HEK293 (cell line): ENCODE results near the gene FRY.

Source experiments
- CTCF ChIA-PET: fragments of 350-600 bp; formaldehyde crosslinking; extraction: SDS; loops from one replicate; lab custom pipeline; 2021; ENCODE audit warnings: antibody characterized with exemption; lab: Yijun Ruan, JAX
- POLR2A ChIA-PET: fragments of 300-600 bp; formaldehyde crosslinking; extraction: SDS; loops from one replicate; lab custom pipeline; 2020; ENCODE audit warnings: antibody characterized with exemption, inconsistent platforms; lab: Yijun Ruan, JAX
- H3K27ac ChIP-seq: fragments of 200-500 bp; sonication (Bioruptor generic); 2 replicates; pipeline ENCODE4 v1.5.1; 2014; ENCODE audit warnings: low read depth, low read length, control low read depth, inconsistent platforms; ENCODE audit errors: extremely low read depth
- H3K36me3 ChIP-seq, 2 experiments: fragments of 200-500 bp in 1 of 2; sonication (Bioruptor generic) in 1 of 2; 1 replicate in 1 of 2; 2 replicates in 1 of 2; pipeline ENCODE4 v1.5.1; 2014 to 2017; ENCODE audit warnings: inconsistent platforms in 2 of 2, low read length in 2 of 2; ENCODE audit not compliant: control insufficient read depth in 2 of 2, insufficient read depth in 1 of 2
- H3K4me1 ChIP-seq: fragments of 200-500 bp; sonication (Bioruptor generic); 2 replicates; pipeline ENCODE4 v1.5.1; 2014; ENCODE audit warnings: mild to moderate bottlenecking, low read length, inconsistent platforms; ENCODE audit not compliant: control insufficient read depth, insufficient read depth
- H3K4me3 ChIP-seq: 2 replicates; pipeline ENCODE4 v1.5.1; 2011; ENCODE audit warnings: low read depth, mild to moderate bottlenecking, control low read depth, low read length, moderate library complexity
- H3K9me3 ChIP-seq: fragments of 200-500 bp; sonication (Bioruptor generic); 2 replicates; pipeline ENCODE4 v1.5.1; 2014; ENCODE audit warnings: low read depth, low read length, inconsistent platforms; ENCODE audit not compliant: control insufficient read depth, insufficient read depth
- HOXD13 ChIP-seq: sonication (generic); formaldehyde crosslinking; IDR thresholded peaks from 2 replicates; pipeline ENCODE4 v1.8.0; 2022; ENCODE audit warnings: missing genetic modification reagents, borderline replicate concordance
- KLF7 ChIP-seq: fragments of 450-650 bp; formaldehyde crosslinking; IDR thresholded peaks from 2 replicates; pipeline ENCODE4 v1.5.1; 2016; ENCODE audit warnings: missing biosample characterization, missing genetic modification characterization, borderline replicate concordance
- PRDM1 ChIP-seq: fragments of 450-650 bp; formaldehyde crosslinking; IDR thresholded peaks from 2 replicates; pipeline ENCODE4; 2016; ENCODE audit warnings: missing biosample characterization, missing genetic modification characterization
- SP3 ChIP-seq: fragments of 450-650 bp; formaldehyde crosslinking; IDR thresholded peaks from 2 replicates; pipeline ENCODE4 v1.5.1; 2016; ENCODE audit warnings: missing biosample characterization, missing genetic modification characterization
- ZBTB1 ChIP-seq: fragments of 450-650 bp; formaldehyde crosslinking; IDR thresholded peaks from 2 replicates; pipeline ENCODE4 v1.5.1; 2016; ENCODE audit warnings: missing biosample characterization, missing genetic modification characterization
- ZFP69B ChIP-seq: fragments of 450-650 bp; formaldehyde crosslinking; IDR thresholded peaks from 2 replicates; pipeline ENCODE4 v1.5.1; 2016; ENCODE audit warnings: missing biosample characterization, missing genetic modification characterization
- ZNF174 ChIP-seq: fragments of 450-650 bp; formaldehyde crosslinking; IDR thresholded peaks from 2 replicates; pipeline ENCODE4 v1.5.0; 2017; ENCODE audit warnings: missing biosample characterization, mild to moderate bottlenecking, missing genetic modification characterization
- ZNF184 ChIP-seq: fragments of 450-650 bp; IDR thresholded peaks from 2 replicates; pipeline ENCODE4 v1.5.1; 2018; ENCODE audit warnings: missing biosample characterization, mild to moderate bottlenecking, missing genetic modification characterization
- ZNF2 ChIP-seq: fragments of 450-650 bp; formaldehyde crosslinking; IDR thresholded peaks from 2 replicates; pipeline ENCODE4 v1.5.1; 2016; ENCODE audit warnings: missing biosample characterization, missing genetic modification characterization
- ZNF292 ChIP-seq: fragments of 450-650 bp; formaldehyde crosslinking; IDR thresholded peaks from 2 replicates; pipeline ENCODE4 v1.5.1; 2016; ENCODE audit warnings: low read depth, missing biosample characterization, missing genetic modification characterization, borderline replicate concordance
- ZNF335 ChIP-seq: fragments of 450-650 bp; formaldehyde crosslinking; conservative IDR thresholded peaks from 2 replicates; pipeline ENCODE4 v1.5.1; 2016; ENCODE audit warnings: missing biosample characterization, missing genetic modification characterization
- ZNF354C ChIP-seq: fragments of 450-650 bp; formaldehyde crosslinking; IDR thresholded peaks from 2 replicates; pipeline ENCODE4 v1.5.1; 2016; ENCODE audit warnings: missing biosample characterization, missing genetic modification characterization, low read depth, borderline replicate concordance
- ZNF391 ChIP-seq: fragments of 450-650 bp; formaldehyde crosslinking; IDR thresholded peaks from 2 replicates; pipeline ENCODE4 v1.5.1; 2016; ENCODE audit warnings: low read depth, missing biosample characterization, missing genetic modification characterization, borderline replicate concordance
- ZNF433 ChIP-seq: fragments of 450-650 bp; formaldehyde crosslinking; IDR thresholded peaks from 2 replicates; pipeline ENCODE4 v1.5.1; 2016; ENCODE audit warnings: missing biosample characterization, missing genetic modification characterization, low read depth
- ZNF658 ChIP-seq: fragments of 450-650 bp; formaldehyde crosslinking; IDR thresholded peaks from 2 replicates; pipeline ENCODE4; 2016; ENCODE audit warnings: missing biosample characterization, missing genetic modification characterization
- ZNF670 ChIP-seq: fragments of 450-650 bp; formaldehyde crosslinking; IDR thresholded peaks from 2 replicates; pipeline ENCODE4 v1.5.1; 2016; ENCODE audit warnings: missing biosample characterization, missing genetic modification characterization, low read depth
- ZNF677 ChIP-seq: fragments of 450-650 bp; IDR thresholded peaks from 2 replicates; pipeline ENCODE4 v1.5.0; 2018; ENCODE audit warnings: missing biosample characterization, mild to moderate bottlenecking, missing genetic modification characterization, moderate library complexity
- ZNF785 ChIP-seq: fragments of 450-650 bp; formaldehyde crosslinking; IDR thresholded peaks from 2 replicates; pipeline ENCODE4 v1.5.1; 2016; ENCODE audit warnings: missing biosample characterization, missing genetic modification characterization
- ZSCAN23 ChIP-seq: fragments of 450-650 bp; formaldehyde crosslinking; IDR thresholded peaks from 2 replicates; pipeline ENCODE4 v1.5.1; 2016; ENCODE audit warnings: missing biosample characterization, missing genetic modification characterization
- TF ChIP-seq, protein P1 (sequence below): fragments of 450-650 bp; formaldehyde crosslinking; conservative IDR thresholded peaks from 2 replicates; pipeline ENCODE4 v1.5.1; 2016; ENCODE audit warnings: low read depth, missing biosample characterization, missing genetic modification characterization
- TF ChIP-seq, protein P2 (sequence below): IDR thresholded peaks from 2 replicates; pipeline ENCODE4 v1.6.1; 2011; ENCODE audit warnings: mild to moderate bottlenecking, low read depth, low read length, borderline replicate concordance

Gene FRY

DNA sequence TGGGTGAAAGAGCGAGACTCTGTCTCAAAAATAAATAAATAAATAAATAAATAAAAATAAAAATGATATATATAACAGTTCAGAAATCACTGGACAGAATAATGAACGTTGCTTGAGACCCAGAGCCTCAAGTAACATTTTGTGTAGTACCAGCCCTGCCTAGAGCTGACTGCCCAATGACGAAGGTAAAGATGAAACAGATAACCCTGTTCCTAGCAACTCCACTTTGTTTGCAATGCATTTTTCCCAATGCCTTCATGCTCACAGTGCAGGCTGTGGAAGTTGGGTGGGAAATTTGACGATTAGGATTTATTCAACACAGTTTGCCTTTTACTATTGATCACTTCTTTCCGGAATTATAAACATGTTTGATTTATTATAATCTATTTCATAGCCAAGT is 22.2 kb upstream of the FRY start:
- no peaks in the 10 kb centered on the region for H3K4me1 ChIP-seq
- no peaks in the 10 kb centered on the region for H3K36me3 ChIP-seq
- no peaks in the 10 kb centered on the region for H3K9me3 ChIP-seq
- no peak for TF ChIP-seq ZFP69B (tag by site-specific recombination)
- no peak for TF ChIP-seq ZNF2 (tag by site-specific recombination)
- no peak for TF ChIP-seq ZNF670 (tag by site-specific recombination)
- TF ChIP-seq SP3 (tag by site-specific recombination): no peak
- TF ChIP-seq ZNF658 (tag by site-specific recombination): no peak
- TF ChIP-seq ZNF184: no peak
- no peak for TF ChIP-seq ZNF292 (tag by site-specific recombination)
- no peak for TF ChIP-seq ZNF354C (tag by site-specific recombination)
- TF ChIP-seq ZNF174 (tag by site-specific recombination): no peak
- TF ChIP-seq, protein P1, sequence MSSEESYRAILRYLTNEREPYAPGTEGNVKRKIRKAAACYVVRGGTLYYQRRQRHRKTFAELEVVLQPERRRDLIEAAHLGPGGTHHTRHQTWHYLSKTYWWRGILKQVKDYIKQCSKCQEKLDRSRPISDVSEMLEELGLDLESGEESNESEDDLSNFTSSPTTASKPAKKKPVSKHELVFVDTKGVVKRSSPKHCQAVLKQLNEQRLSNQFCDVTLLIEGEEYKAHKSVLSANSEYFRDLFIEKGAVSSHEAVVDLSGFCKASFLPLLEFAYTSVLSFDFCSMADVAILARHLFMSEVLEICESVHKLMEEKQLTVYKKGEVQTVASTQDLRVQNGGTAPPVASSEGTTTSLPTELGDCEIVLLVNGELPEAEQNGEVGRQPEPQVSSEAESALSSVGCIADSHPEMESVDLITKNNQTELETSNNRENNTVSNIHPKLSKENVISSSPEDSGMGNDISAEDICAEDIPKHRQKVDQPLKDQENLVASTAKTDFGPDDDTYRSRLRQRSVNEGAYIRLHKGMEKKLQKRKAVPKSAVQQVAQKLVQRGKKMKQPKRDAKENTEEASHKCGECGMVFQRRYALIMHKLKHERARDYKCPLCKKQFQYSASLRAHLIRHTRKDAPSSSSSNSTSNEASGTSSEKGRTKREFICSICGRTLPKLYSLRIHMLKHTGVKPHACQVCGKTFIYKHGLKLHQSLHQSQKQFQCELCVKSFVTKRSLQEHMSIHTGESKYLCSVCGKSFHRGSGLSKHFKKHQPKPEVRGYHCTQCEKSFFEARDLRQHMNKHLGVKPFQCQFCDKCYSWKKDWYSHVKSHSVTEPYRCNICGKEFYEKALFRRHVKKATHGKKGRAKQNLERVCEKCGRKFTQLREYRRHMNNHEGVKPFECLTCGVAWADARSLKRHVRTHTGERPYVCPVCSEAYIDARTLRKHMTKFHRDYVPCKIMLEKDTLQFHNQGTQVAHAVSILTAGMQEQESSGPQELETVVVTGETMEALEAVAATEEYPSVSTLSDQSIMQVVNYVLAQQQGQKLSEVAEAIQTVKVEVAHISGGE (tag by site-specific recombination): no peak
- TF ChIP-seq HOXD13 (CRISPR knock-in tag): no peak
- TF ChIP-seq, all 188 proteins: peak for 0
- CTCF ChIA-PET: interaction anchor here (0.6 to 0.7 kb wide), 2 partner anchors 72 to 100 kb away, joined by 3 read pairs; no protein-coding TSS in a partner anchor
- no peak overlapping the region for H3K4me3 ChIP-seq
- no peak overlapping the region for H3K27ac ChIP-seq
- POLR2A ChIA-PET: no interaction called here

DNA sequence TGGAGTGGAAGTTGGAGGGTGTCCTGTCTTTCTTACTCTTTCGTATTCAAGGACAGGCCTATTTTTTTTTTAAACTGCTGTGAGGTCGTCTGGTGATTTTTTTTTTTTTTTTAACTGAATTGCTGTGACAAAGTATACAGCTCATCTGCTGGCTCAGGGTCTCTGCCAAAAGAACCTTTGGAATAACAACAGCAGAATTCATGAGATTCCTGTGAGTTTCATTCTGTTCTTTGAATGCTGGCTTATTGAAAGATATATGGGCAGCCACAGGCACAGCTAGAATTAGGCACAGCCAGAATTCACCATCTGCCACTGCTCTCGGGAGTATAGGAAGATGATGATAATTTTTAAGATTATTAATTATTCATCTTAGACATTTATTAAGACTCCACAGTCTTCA is 21.4 kb upstream of the FRY start:
- ChIA-PET POLR2A (no interaction called here), CTCF (interaction anchor here (0.6 to 1.6 kb wide), 3 partner anchors 72 to 570 kb away, joined by 3 to 7 read pairs (median 4); no protein-coding TSS in a partner anchor)
- H3K9me3 ChIP-seq: no peaks in the 10 kb centered on the region
- no peak overlapping the region for H3K4me3 ChIP-seq
- no peak overlapping the region for H3K27ac ChIP-seq
- H3K36me3 ChIP-seq: no peaks in the 10 kb centered on the region
- H3K4me1 ChIP-seq: no peaks in the 10 kb centered on the region
- no peak for TF ChIP-seq PRDM1 (tag by site-specific recombination)
- TF ChIP-seq, protein P2, sequence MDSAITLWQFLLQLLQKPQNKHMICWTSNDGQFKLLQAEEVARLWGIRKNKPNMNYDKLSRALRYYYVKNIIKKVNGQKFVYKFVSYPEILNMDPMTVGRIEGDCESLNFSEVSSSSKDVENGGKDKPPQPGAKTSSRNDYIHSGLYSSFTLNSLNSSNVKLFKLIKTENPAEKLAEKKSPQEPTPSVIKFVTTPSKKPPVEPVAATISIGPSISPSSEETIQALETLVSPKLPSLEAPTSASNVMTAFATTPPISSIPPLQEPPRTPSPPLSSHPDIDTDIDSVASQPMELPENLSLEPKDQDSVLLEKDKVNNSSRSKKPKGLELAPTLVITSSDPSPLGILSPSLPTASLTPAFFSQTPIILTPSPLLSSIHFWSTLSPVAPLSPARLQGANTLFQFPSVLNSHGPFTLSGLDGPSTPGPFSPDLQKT: no peak
- TF ChIP-seq ZNF433 (tag by site-specific recombination): no peak
- no peak for TF ChIP-seq KLF7 (tag by site-specific recombination)

DNA sequence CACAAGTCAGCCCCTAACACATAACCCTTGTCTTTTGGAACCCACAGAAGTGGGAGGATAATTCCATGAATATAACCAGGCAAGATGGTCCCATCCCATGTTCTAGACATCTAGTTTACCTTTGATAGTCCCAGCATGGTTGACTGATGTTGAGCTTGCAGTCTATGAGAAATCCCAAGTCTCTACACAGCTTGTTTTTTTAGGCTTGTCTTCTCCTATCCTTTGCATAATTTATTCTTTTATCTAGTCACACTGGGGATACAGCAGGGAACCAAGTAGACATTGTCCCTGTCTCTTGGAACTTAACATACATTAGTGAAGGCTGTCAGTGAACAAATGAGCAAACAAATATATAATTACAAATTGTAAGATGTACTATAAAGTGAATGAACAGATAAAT is 19.6 kb upstream of the FRY start:
- H3K27ac ChIP-seq: no peak overlapping the region
- no peaks in the 10 kb centered on the region for H3K4me1 ChIP-seq
- TF ChIP-seq ZBTB1 (tag by site-specific recombination) (no peak), ZNF677 (tag by site-specific recombination) (no peak), ZNF391 (tag by site-specific recombination) (no peak), ZNF785 (tag by site-specific recombination) (no peak), ZNF335 (no peak), ZSCAN23 (tag by site-specific recombination) (no peak)
- TF ChIP-seq, all 188 proteins: peak for 0
- ChIA-PET POLR2A (no interaction called here), CTCF (interaction anchor here (1.0 kb wide), 1 partner anchor 8 kb away, joined by 3 read pairs; no protein-coding TSS in a partner anchor)
- H3K4me3 ChIP-seq: no peak overlapping the region
- no peaks in the 10 kb centered on the region for H3K36me3 ChIP-seq
- H3K9me3 ChIP-seq: no peaks in the 10 kb centered on the region
